ENCODE measurements around the gene PLAAT4. TPM values are rescaled to one million over a fixed set of nuclear protein-coding genes. Genes with fewer than 3 reads are reported as not detected.

The PLAAT4 gene
- total and polyA plus RNA-seq, 5 experiments from 2014 or later: 97.8 to 532 (median 460) TPM

- DNase-seq: no peak
- Mint-ChIP-seq H3K4me3 (no peak overlapping the region), H3K27me3 (peaks cover 0 to 16% (median 8%) of the 10 kb centered on the region in 5 donors), H3K4me1 (peaks cover 14 to 29% (median 20%) of the 10 kb centered on the region in 4 donors), H3K9me3 (peaks cover 0 to 27% (median 16%) of the 10 kb centered on the region in 9 donors), H3K36me3 (peaks cover 0 to 22% (median 19%) of the 10 kb centered on the region in 3 donors), H3K27ac (peak overlapping the region in 6 of 10 donors; percentile 9 to 65 (median 37))
- ATAC-seq: no peak
- POLR2A ChIA-PET: no interaction called here
Observed at GRCh38 chr11:63502252-63502820, 34.3 kb upstream of the PLAAT4 start.

- Mint-ChIP-seq H3K9me3 (peaks cover 0 to 25% (median 15%) of the 10 kb centered on the region in 9 donors), H3K27ac (no peak overlapping the region), H3K4me3 (no peak overlapping the region), H3K4me1 (peaks cover 14 to 34% (median 22%) of the 10 kb centered on the region in 4 donors), H3K36me3 (peaks cover 0 to 22% (median 19%) of the 10 kb centered on the region in 3 donors), H3K27me3 (peaks cover 0 to 7% (median 3%) of the 10 kb centered on the region in 5 donors)
- no peak for ATAC-seq
- POLR2A ChIA-PET: no interaction called here
- DNase-seq: no peak
Observed at GRCh38 chr11:63503492-63503891, 33.1 kb upstream of the PLAAT4 start.

- POLR2A ChIA-PET: interaction anchor here (1.4 kb wide), 1 partner anchor 48 kb away, joined by 5 read pairs; no protein-coding TSS in a partner anchor
- Mint-ChIP-seq H3K27me3 (peaks cover 0 to 3% (median 1%) of the 10 kb centered on the region in 5 donors), H3K4me1 (peaks cover 14 to 34% (median 22%) of the 10 kb centered on the region in 4 donors), H3K36me3 (peaks cover 0 to 19% (median 17%) of the 10 kb centered on the region in 3 donors), H3K27ac (no peak overlapping the region), H3K9me3 (peaks cover 0 to 22% (median 15%) of the 10 kb centered on the region in 9 donors), H3K4me3 (no peak overlapping the region)
- ATAC-seq: no peak
- no peak for DNase-seq
Observed at GRCh38 chr11:63504054-63504453, 32.6 kb upstream of the PLAAT4 start.

- DNase-seq: no peak
- Mint-ChIP-seq H3K4me3 (no peak overlapping the region), H3K27ac (peak overlapping the region in 1 of 10 donors; percentile 32), H3K4me1 (peaks cover 15 to 34% (median 23%) of the 10 kb centered on the region in 4 donors), H3K9me3 (peaks cover 0 to 14% (median 7%) of the 10 kb centered on the region in 9 donors), H3K36me3 (peaks cover 0 to 10% (median 8%) of the 10 kb centered on the region in 3 donors), H3K27me3 (peaks cover 0 to 3% (median 0%) of the 10 kb centered on the region in 5 donors)
- no peak for ATAC-seq
- POLR2A ChIA-PET: interaction anchor here (0.7 to 1.4 kb wide), 2 partner anchors 47 to 104 kb away, joined by 5 to 6 read pairs; no protein-coding TSS in a partner anchor
Observed at GRCh38 chr11:63504933-63505586, 31.5 kb upstream of the PLAAT4 start.

- peaks cover 0 to 3% (median 0%) of the 10 kb centered on the region in 5 donors for H3K27me3 Mint-ChIP-seq
- H3K4me3 Mint-ChIP-seq: no peak within 1 kb of the TSS
- H3K36me3 Mint-ChIP-seq: peaks cover 0 to under 1% (median 0%) of the 10 kb centered on the region in 3 donors
- peaks cover 0 to 4% (median 0%) of the 10 kb centered on the region in 9 donors for H3K9me3 Mint-ChIP-seq
- POLR2A ChIA-PET: interaction anchor here (0.7 kb wide), 1 partner anchor 103 kb away, joined by 6 read pairs; no protein-coding TSS in a partner anchor
- ATAC-seq: no peak
- no peak for DNase-seq
- peaks cover 15 to 34% (median 24%) of the 10 kb centered on the region in 4 donors for H3K4me1 Mint-ChIP-seq
- peak within 1 kb of the TSS in 2 of 10 donors; percentile 32 to 81 for H3K27ac Mint-ChIP-seq
Observed at GRCh38 chr11:63505857-63506528, 30.6 kb upstream of the PLAAT4 start, which contains the start of gene LGALS12. Gene LGALS12 (plus strand): TSS chr11:63506084. CDS start chr11:63506459, 375 bp downstream.

GRCh38 chr11:63506876-63507275 is 29.7 kb upstream of the PLAAT4 start:
- Mint-ChIP-seq H3K4me1 (peaks cover 14 to 33% (median 24%) of the 10 kb centered on the region in 4 donors), H3K9me3 (peaks cover 0 to 2% (median 0%) of the 10 kb centered on the region in 9 donors), H3K36me3 (no peaks in the 10 kb centered on the region), H3K27ac (no peak overlapping the region), H3K4me3 (no peak overlapping the region), H3K27me3 (peaks cover 0 to 3% (median 0%) of the 10 kb centered on the region in 5 donors)
- POLR2A ChIA-PET: interaction anchor here (1.0 kb wide), 1 partner anchor 43 kb away, joined by 6 read pairs; no protein-coding TSS in a partner anchor
- DNase-seq (no peak), ATAC-seq (no peak)

- peaks cover 0 to 3% (median 0%) of the 10 kb centered on the region in 5 donors for H3K27me3 Mint-ChIP-seq
- peaks cover 7 to 29% (median 19%) of the 10 kb centered on the region in 4 donors for H3K4me1 Mint-ChIP-seq
- POLR2A ChIA-PET: interaction anchor here (0.6 to 1.0 kb wide), 2 partner anchors 42 to 97 kb away, joined by 3 to 6 read pairs; no protein-coding TSS in a partner anchor
- no peak overlapping the region for H3K4me3 Mint-ChIP-seq
- DNase-seq (no peak), ATAC-seq (no peak)
- H3K36me3 Mint-ChIP-seq: no peaks in the 10 kb centered on the region
- H3K9me3 Mint-ChIP-seq: peaks cover 0 to 2% (median 0%) of the 10 kb centered on the region in 9 donors
- peak overlapping the region in 1 of 10 donors; percentile 6 for H3K27ac Mint-ChIP-seq
Observed at GRCh38 chr11:63507511-63507910, 29.1 kb upstream of the PLAAT4 start.

- POLR2A ChIA-PET: interaction anchor here (0.6 to 1.0 kb wide), 2 partner anchors 42 to 96 kb away, joined by 3 to 6 read pairs; no protein-coding TSS in a partner anchor
- peaks cover 6 to 25% (median 16%) of the 10 kb centered on the region in 4 donors for H3K4me1 Mint-ChIP-seq
- no peaks in the 10 kb centered on the region for H3K36me3 Mint-ChIP-seq
- no peak overlapping the region for H3K27ac Mint-ChIP-seq
- DNase-seq (no peak), ATAC-seq (no peak)
- H3K27me3 Mint-ChIP-seq: peaks cover 0 to 3% (median 0%) of the 10 kb centered on the region in 5 donors
- peaks cover 0 to 1% (median 0%) of the 10 kb centered on the region in 9 donors for H3K9me3 Mint-ChIP-seq
- peak overlapping the region in 1 of 10 donors; percentile 39 for H3K4me3 Mint-ChIP-seq
Observed at GRCh38 chr11:63508009-63508408, 28.6 kb upstream of the PLAAT4 start.

GRCh38 chr11:63508745-63509144 is 27.9 kb upstream of the PLAAT4 start:
- no peak for ATAC-seq
- Mint-ChIP-seq H3K4me1 (peaks cover 3 to 19% (median 14%) of the 10 kb centered on the region in 4 donors), H3K36me3 (no peaks in the 10 kb centered on the region), H3K27me3 (peaks cover 0 to 3% (median 0%) of the 10 kb centered on the region in 5 donors), H3K4me3 (no peak overlapping the region), H3K9me3 (no peaks in the 10 kb centered on the region), H3K27ac (no peak overlapping the region)
- no peak for DNase-seq
- POLR2A ChIA-PET: interaction anchor here (1.0 kb wide), 1 partner anchor 28 kb away, joined by 3 read pairs; the partner anchor contains the start of gene PLAAT4

- DNase-seq: no peak
- no peak overlapping the region for H3K4me3 Mint-ChIP-seq
- H3K27me3 Mint-ChIP-seq: peaks cover 0 to 3% (median 0%) of the 10 kb centered on the region in 5 donors
- no peaks in the 10 kb centered on the region for H3K36me3 Mint-ChIP-seq
- no peak for ATAC-seq
- no peak overlapping the region for H3K27ac Mint-ChIP-seq
- peaks cover 5 to 19% (median 12%) of the 10 kb centered on the region in 4 donors for H3K4me1 Mint-ChIP-seq
- H3K9me3 Mint-ChIP-seq: no peaks in the 10 kb centered on the region
- POLR2A ChIA-PET: interaction anchor here (0.5 kb wide), 1 partner anchor 66 kb away, joined by 5 read pairs; no protein-coding TSS in a partner anchor
Observed at GRCh38 chr11:63510360-63511047, 26.1 kb upstream of the PLAAT4 start.

- POLR2A ChIA-PET: interaction anchor here (0.5 kb wide), 1 partner anchor 66 kb away, joined by 5 read pairs; no protein-coding TSS in a partner anchor
- DNase-seq (no peak), ATAC-seq (no peak)
- Mint-ChIP-seq H3K27ac (peak overlapping the region in 1 of 10 donors; percentile 7), H3K36me3 (no peaks in the 10 kb centered on the region), H3K4me1 (peaks cover 3 to 15% (median 9%) of the 10 kb centered on the region in 4 donors), H3K4me3 (no peak overlapping the region), H3K9me3 (no peaks in the 10 kb centered on the region), H3K27me3 (peaks cover 0 to 3% (median 0%) of the 10 kb centered on the region in 5 donors)
Observed at GRCh38 chr11:63511048-63511748, 25.4 kb upstream of the PLAAT4 start.

Data from naive thymus-derived CD8-positive, alpha-beta T cell (primary cell).